GM18907 (cell line): Measurements from ENCODE around the gene SCEL.

Experiments used
- ATAC-seq: cut with Tn5 transposase; IDR thresholded peaks from one replicate; pipeline ENCODE4 v1.9.1; 2021; ENCODE audit warnings: mild to moderate bottlenecking, moderate library complexity; ENCODE audit not compliant: unreplicated experiment

The SCEL gene

DNA sequence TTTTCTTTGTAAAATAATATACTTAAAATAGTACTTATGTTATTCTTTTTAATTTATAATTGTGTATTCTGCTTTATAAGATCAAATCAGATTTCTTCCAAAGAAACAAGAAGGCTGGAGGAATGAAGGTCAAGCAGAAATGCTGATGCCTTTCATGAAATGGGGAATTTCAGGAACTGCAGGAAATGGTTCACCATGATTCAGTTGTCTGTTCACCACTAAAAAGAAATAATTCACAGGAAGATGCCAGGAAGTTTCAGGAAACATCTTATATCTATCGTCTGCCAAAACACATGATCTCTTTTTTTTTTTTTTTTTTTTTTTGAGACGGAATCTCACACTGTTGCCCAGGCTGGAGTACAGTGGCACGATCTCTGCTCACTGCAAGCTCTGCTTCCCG lies 15.7 kb upstream of the SCEL start:
- ATAC-seq, result no peak

DNA sequence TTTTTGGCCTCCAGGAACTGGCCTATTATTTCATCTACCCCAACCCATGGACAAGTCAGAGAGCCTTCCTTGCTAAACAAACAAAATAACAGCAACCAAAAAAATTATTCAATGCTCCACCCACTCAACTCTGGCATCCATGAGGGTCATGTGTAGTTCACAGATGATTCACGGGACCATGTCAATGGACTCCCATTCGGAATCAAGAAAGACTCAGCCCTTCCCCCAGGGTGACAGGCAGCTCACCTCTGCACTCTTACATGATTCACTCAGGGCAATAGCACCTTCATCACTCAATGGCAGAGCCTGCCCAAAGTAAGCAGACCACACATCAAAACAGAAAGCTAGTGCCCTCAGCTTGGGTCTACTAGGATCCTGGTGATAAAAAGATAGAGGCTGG lies 14.3 kb upstream of the SCEL start:
- no peak for ATAC-seq

DNA sequence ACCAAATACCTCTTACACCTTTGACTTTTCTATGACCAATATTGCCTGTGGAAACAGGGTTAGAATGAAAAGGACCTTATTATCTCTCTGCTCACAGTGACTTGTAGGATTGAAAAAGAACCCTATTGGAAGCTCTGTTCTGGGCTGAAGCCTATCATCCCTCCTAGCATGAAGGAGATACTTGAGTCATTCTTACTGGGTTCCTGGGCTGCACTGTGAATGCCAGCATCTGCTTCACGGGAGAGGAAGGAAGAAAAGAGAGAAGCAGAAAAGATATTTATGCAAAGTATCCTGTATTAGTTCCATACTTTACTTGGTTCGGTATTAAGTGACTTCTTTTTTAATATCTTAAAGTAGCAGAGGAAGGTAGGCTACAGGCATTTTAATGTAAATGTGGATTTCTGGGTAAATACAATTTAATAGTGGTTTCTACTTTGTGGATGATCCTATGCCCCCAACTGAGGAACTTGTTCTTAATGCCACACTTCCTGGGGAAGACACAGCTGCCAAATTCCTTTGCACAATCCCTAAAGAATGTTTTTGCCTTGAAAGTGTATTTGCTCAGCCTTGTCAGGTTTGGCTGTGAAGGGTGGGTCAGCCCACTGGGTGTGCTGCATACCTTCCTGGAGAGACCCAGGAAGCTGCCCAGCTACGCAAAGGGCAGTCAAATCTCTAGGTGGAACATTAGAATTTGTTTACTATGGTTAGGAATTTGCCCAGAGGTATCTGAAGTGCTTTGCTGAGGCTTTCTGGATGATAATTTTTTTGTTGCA lies 13.7 kb upstream of the SCEL start:
- ATAC-seq, result no peak

DNA sequence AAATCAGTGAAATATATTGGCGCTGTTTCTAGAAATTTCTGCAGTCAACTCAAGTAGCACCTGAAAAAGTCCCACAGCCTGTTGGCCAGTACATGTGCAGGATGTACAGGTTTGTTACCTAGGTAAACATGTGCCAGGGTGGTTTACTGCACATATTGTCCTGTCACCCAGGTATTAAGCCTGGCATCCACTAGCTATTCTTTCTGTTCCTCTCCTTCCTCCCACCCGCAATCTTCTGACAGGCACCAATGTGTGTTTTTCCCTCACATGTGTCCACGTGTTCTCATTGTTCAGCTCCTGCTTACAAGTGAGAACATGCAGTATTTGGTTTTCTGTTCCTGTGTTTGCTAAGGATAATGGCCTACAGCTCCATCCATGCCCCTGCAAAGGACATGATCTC lies 13.1 kb upstream of the SCEL start:
- no peak for ATAC-seq

DNA sequence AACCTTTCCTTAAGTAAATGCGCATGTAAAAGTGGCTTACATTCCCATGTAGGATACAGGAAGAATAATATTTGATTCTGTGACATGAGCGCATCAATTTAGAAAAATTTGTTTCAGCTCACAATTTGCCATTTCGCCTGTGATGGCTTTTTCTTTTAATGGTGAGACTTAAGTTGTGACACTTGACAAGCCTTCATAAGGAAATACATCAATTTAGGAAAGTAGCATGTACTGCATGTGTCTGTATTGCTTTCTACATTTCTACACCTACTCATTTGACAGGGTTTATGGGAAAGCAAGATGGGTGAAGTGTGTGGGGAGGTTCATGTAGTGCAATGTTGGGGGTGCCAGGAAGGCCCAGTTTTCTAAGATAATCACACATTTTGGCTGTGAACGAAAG lies 12.1 kb upstream of the SCEL start:
- no peak for ATAC-seq

DNA sequence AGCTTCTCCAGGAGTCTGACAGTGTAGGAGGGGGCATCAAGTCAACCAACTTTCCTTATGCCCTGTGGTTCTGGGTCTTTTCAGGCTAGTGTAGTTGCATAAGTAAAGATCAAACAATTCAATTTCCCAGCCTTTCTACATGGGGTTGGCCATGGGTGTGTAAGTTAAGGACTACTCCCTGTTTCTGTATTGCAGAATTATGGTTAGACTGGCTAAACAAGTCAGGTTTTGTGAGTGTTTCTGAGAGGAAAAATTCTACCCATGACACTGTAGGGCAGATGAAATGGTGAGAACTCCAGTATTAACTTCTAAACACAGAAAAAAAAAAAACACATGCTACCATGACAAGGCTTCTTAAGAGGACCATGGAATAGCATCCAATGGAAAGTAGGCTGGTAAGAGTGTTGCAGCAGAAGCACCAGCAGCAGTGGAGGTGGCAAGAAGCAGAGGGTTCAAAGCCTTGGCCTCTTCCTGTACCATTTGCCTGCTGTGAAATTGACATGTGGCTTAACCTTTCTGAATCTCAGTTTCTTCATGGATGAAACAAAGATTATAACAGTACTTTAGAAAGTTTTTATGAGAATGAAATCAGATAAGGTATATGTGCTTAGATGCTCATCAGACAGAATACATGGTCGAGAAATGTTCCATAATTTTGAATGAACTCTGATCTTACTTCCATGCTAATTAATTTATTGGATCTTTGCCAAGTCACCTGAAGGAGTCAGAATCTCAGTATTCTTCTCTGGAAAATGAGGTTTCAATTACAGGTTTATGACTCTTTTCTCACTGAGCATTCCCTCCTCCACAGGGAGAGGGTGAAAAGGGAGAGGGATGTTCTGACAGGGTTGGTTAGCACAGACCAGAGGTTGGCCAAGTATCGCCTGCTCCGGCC lies 11.4 kb upstream of the SCEL start:
- ATAC-seq, result no peak

DNA sequence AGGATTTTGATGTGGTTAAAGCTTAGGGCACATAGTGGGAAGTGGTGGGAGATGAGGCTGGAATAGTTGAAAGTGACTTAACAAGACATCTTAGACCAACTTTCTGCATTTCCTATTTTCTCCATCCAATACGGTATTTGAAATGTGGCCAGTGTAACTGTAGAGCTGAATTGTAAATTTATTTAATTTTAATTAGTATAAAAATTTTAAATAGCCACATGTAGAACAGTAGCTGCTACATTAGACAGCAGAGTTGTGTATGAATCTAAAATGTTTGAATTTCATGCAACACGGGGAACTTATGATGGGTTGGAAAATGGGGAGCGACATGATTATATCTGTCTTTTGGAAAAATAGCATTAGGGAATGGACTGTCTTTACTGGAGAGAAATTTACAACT lies 7.1 kb upstream of the SCEL start:
- no peak for ATAC-seq

DNA sequence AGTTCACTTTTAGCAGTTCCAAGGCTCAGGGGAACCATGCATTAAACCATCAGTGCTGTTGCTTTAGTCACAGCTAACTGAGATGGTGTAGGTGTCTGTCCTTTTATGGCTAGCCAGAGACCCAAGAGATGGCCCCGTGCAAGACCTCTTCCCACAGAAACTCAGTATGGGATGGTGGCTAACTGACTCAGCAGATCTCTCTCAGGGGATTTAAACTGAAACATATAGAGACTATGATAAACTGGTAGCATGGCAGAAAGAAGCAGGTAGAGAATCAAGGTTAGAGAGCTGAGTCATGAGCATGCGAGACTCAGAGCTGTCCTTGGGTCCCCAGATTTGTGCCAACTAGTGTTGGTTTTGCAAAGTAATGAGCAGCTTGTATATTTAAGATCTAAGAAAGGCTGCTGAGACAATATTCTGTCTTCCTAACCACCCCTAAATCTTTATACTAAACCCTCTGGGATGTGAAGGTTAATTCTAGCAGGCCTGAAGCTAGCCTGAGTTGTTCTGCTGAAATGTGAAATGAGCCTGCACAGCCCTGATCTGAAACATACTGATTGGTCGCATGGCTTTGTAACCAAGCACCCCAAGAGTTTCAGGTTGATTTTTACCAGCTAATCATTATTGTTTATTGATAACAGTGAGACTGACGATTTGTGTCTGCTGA lies 6.5 kb upstream of the SCEL start:
- peak; percentile 95 for ATAC-seq

DNA sequence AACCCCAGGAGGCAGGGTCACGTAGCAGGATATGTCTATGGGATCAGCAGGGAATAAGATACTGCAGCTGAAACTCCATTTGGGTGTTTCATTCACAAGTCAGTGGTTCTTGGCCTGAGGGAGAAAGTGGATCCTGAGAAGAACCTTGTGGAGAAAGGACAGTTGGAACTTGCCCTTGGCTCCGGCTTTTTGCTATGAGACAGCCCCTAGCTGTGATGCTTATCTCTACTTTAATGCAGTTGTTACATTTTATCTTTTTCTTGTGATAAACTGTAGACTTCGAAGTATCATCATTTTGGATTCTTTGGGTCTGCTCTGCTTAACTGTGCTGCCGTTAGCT lies 6.0 kb upstream of the SCEL start:
- ATAC-seq, result no peak

DNA sequence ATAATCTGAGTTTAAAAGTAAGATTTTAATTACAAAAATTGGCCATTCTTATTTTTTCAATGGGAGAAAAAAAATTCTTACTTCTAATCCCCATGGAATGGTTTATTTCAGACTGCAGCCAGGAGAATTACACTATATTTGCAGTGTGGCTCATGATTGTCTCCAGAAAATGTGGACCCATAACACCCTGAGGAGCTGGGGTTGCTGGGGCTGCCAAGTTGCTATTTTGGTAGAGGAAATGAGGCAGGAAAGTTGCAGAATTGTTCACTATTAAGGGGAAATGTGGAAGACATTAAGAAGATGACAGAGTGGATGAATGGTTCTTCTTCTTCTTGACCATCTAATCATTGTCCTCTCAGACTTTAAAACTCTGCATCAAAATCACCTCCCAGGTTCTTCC lies 4.6 kb upstream of the SCEL start:
- ATAC-seq, result no peak

DNA sequence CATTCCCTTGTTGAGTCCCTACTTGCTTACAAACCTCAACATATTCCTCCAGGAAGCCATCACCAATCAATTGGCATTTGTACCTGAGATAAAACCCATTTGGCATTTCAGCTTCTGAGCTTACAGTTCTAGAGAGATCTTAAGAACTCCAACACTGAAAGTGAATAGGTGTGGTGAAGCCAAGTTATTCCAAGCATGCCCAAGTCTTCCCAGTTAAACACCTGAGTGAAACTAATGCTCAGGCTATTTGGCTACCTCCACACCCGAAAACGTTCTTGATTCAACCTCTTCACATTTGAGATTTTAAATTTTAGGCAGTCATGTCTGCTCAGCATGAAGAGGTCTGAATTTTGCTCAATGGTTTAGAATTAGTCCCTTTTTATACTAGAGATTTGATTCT lies 2.5 kb upstream of the SCEL start:
- no peak for ATAC-seq

DNA sequence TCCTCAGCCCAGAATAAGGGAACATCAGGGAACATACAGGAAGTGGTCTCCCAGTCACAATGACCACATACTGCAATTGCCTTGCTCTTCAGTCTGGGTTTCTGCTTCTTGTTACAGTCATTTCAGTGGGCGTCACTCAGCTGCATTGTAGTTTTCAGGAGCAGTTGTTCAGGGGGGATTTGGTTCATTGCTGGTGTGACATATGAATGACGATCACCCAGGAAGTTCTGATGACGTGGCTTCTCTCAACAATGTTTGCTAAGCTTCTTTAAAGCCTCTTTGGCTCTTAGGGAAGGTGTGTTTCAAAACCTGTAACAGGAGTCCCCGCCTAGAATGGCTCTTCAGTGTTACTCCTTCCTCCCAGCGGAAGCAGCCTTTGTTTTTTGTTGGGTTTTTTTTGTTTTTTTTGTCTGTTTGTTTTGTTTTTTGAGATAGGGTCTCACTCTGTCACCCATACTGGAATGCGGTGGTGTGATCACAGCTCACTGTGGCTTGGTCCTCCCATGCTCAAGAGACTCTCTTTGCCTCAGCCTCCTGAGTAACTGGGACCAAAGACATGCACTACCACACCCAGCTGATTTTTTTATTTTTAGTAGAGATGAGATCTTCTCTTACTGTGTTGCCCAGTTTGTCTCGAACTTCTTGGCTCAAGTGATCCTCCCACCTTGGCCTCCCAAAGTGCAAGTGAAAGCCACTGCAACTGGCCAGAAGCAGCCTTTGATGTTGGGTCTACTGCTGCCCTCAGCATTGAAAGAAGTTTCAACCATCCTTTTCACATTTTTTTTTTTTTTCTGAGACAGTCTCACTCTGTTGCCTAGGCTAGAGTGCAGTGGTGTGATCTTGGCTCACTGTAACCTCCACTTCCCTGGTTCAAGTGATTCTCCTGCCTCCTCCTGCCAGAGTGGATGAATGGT lies 1.4 kb upstream of the SCEL start:
- no peak for ATAC-seq

DNA sequence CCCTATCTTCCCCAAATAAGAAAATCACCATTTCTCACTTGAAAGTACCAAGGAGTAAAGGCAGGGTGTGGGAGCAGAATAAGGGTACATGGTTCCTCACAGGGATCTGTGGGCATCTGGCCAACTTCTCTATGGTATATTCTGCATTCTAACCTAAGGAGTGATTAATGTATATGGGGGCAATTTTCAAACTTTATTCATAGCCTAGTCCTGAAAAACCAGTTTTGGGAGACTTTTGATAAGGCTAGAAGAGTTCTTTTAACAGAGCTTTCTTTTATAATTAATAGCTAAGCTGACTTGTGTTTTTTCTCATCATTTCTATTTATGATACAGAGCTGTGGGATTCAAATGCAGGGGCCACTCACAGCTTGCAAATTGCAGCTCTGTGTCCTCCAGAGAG lies 852 bp downstream of the SCEL start:
- ATAC-seq, result no peak

DNA sequence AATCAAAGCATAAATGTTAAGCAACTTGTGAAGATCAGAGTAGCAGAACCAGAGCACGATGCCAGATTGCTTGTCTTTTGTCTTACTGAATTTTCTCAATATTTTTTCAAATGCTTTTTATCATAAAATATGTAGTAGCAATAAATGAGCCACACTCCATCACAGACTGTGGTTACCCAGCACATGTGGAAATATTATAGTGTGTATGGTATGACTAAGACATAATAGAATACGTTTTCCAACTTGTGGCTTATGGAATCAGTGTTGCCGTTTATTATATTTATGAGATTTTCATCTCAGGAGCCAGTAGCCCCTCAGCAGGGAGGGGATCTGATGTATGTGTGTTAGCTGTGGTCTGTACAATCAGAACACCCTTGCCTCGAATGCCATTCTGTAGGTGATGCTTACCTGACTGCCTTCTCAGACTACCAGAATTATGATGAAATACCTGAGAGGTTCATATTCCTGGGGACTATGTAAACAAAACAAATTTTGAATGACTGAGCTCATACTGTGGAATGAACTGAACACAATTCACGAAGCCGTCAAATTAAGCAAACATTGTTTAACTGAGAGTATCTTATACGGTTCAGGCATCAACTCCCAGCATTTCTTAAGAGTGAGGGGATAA lies 1.9 kb downstream of the SCEL start:
- ATAC-seq, result no peak

DNA sequence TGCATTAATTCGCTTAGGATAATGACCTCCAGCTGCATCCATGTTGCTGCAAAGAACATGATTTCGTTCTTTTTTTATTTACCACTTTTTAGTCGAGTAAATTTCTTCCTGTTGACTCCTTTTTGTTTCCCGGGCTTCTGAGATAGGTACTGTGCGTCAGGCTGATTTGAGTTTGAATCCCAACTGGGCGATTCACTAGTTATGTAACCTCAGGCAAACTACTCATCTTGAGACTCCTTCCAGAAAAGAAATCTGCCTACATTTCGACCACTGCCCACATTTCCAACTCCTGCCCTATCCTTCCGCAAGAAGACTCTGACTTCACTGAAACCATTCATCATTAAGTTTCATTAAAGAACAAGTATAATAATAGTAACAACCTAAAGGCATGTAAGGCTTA lies 8.2 kb downstream of the SCEL start:
- ATAC-seq, result no peak

DNA sequence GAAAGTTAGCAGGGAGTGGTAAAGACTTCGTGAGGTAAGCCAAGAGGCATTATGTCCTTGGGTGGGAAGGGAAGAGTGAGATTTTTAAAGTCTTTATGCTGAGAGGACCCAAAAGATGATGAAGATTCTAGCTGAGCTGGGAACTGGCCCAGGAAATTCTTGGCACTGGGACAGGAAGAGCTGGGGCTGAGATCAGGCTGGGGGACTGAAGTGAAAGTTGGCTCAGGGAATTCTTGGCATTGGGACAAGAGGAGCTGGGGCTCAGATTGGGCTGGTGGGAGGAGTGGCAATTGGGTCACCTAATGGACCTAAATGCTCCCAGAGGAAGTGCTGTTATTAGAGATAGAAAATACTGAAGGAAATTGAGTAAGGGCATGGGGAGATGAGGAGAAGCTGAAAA lies 8.8 kb downstream of the SCEL start:
- peak; percentile 3 for ATAC-seq

DNA sequence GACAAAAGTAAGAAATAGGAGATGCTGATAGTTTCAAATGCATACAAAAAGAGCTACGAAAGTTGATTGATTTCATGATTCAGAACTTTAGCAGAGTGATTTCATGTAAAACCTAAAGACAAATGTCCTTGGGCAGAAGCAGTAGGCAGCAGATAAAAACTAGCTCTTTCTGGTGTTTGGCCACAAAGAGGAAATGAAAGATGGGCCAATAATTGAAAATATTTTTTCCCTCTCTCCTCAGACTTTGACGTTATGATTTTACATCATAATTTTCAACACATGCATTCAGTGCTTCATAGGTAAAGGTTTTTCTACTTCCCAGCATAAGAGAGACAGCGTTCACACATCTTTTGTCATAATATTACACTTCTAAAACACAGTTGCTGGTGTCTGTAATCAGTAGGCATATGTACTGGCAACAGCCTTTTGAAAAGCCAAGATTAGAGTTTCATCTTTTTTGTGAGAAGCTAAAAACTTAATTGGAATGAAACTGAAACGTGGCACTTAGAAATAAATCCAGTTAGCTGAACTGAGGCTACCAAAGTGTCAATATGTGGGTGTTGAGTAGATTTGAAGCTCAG lies 9.3 kb downstream of the SCEL start:
- ATAC-seq, result peak; percentile 63

DNA sequence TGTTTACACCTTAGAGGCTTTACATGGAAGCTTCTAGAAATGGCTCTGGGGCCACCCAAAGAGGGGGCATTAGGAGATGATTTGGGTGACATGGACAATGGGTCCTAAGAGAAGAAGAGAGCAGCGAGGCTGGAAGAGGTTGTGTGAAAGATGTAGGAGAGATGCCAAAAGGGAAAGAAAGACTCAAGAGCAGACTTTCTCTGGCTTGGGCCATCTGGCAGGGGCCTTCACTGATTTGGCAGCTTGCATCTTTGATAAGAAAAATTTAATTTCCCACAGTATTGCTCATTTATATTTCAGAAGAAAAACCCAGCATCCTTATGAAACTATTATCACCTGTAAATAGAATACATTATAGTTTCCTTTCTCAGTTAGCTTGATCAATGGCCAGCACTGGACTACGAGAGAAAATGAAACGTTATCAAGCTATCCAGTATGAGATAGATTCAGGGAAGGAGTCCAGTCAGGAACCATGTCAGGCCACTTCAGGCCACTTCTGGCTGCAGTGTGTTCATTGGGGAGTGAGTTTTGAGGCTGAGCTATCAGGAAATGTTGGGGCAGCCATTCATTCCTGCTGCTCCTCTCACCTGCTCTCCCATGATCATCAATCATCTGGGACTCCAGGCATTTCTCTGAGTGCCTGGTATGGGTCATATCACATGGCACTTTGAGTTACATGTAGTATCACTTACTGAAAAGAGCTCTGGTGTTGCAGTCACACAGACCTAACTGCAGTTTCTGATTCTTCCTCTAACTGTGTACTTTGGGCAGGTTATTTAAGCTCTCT lies 10.3 kb downstream of the SCEL start:
- ATAC-seq, result no peak

DNA sequence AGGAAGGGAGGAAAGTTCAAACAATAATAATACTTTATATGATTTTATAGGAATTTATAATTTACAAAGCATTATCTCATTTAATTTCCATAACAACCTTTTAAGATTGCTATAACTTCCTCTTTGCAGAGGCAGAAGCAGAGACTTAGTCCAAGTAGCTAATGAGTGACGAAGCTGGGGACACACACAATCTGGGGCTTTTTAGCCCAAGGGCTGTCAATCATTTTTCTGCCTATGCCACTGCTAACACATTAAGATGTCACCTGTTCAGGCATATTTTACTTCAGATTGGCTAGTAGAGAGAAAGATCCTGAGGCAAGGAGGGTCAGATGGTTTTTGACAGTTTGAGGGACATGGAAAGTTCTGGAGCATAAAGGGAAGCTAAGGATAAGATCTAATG lies 12.6 kb downstream of the SCEL start:
- ATAC-seq, result peak; percentile 91
